HG03575 (cell line): ENCODE results near the gene KDELR1.

ENCODE experiments used
- ATAC-seq: cut with Tn5 transposase; IDR thresholded peaks from one replicate; pipeline ENCODE4 v1.9.1; 2021; ENCODE audit not compliant: unreplicated experiment, insufficient number of reproducible peaks, low FRiP score; ENCODE audit errors: extremely low read depth

Gene KDELR1

GRCh38 chr19:48391100-48392005 lies at the start of gene KDELR1:
KDELR1 (minus strand) TSS chr19:48391551; CDS start chr19:48391358, 193 bp downstream.
- ATAC-seq = no peak

GRCh38 chr19:48436586-48436985 lies 45.2 kb upstream of the KDELR1 start:
- no peak for ATAC-seq

GRCh38 chr19:48433337-48433736 lies 42.0 kb upstream of the KDELR1 start:
- ATAC-seq = no peak

GRCh38 chr19:48428670-48429069 lies 37.3 kb upstream of the KDELR1 start:
- ATAC-seq = no peak

- ATAC-seq = no peak
These were observed 33.4 kb upstream of the KDELR1 start for GRCh38 chr19:48424694-48425219.

- ATAC-seq = no peak
These were observed 30.2 kb upstream of the KDELR1 start for GRCh38 chr19:48421548-48421947.

- no peak for ATAC-seq
These were observed 28.0 kb upstream of the KDELR1 start for GRCh38 chr19:48419158-48419920.

GRCh38 chr19:48418317-48419064 lies 27.1 kb upstream of the KDELR1 start:
- ATAC-seq = no peak

- ATAC-seq = no peak
These were observed 26.1 kb upstream of the KDELR1 start for GRCh38 chr19:48417421-48417820.

GRCh38 chr19:48415806-48416221 lies 24.5 kb upstream of the KDELR1 start:
- ATAC-seq = no peak

GRCh38 chr19:48415395-48415794 lies 24.0 kb upstream of the KDELR1 start:
- ATAC-seq = no peak

GRCh38 chr19:48413879-48414587 lies 22.7 kb upstream of the KDELR1 start:
- no peak for ATAC-seq

GRCh38 chr19:48405850-48406249 lies 14.5 kb upstream of the KDELR1 start:
- ATAC-seq = no peak

- ATAC-seq = no peak
These were observed 13.8 kb upstream of the KDELR1 start for GRCh38 chr19:48405010-48405659.

GRCh38 chr19:48403606-48404005 lies 12.3 kb upstream of the KDELR1 start:
- ATAC-seq = no peak

- no peak for ATAC-seq
These were observed 9.9 kb upstream of the KDELR1 start for GRCh38 chr19:48401287-48401686.

GRCh38 chr19:48400018-48400742 lies 8.8 kb upstream of the KDELR1 start:
- no peak for ATAC-seq
